Neural progenitor cell (in vitro differentiated cells): Measurements from ENCODE around the gene AUTS2.
"Not testable (repeated sequence)": the region's sequence is repeated elsewhere in the genome, so short reads cannot be mapped to it uniquely, and the experiment has no call there.

ENCODE experiments used
- CTCF ChIP-seq: fragments of 200-600 bp; sonication (generic); IDR thresholded peaks from 2 replicates; pipeline ENCODE4 v1.5.1; 2017; ENCODE audit warnings: antibody characterized with exemption, mild to moderate bottlenecking
- EZH2 ChIP-seq: fragments of 200-600 bp; sonication (generic); IDR thresholded peaks from 2 replicates; pipeline ENCODE4 v1.6.1; 2017; ENCODE audit warnings: antibody characterized with exemption, mild to moderate bottlenecking, moderate library complexity
- EZH2phosphoT487 ChIP-seq: fragments of 200-600 bp; sonication (generic); IDR thresholded peaks from 2 replicates; pipeline ENCODE4 v1.6.1; 2017; ENCODE audit warnings: antibody characterized with exemption

- TF ChIP-seq CTCF, EZH2phosphoT487, EZH2: not testable (repeated sequence)
These were observed 187.9 kb downstream of the AUTS2 start for GRCh38 chr7:69786130-69786529.
